ENCODE measurements around the gene IGFN1. TPM values are rescaled to one million over a fixed set of nuclear protein-coding genes. Genes with fewer than 3 reads are reported as not detected.

The IGFN1 gene
- total and polyA plus RNA-seq, 2 of the 4 experiments (the other 2 are of a cell fraction), result 0.05 TPM; not detected in 1

DNA sequence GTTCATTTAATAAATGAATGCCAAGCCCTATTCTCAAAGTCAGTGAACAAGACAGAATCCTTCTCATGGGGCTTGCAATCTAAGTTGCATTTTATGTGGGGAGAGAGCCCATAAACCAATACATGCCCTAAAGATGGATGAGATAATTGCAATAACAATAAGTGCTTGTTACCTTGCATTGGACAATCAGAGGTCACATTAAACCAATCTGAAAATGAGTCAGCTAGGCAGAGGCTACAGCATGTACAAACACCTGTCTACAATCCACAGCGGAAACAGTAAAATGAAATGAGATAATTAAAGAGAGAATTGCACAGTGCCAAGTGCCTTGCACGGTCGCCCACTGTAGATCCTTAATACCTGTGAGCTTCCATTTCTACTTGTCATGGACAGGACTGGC is 7.4 kb upstream of the IGFN1 start:
- H2BK15ac ChIP-seq (ENCODE audit: low read depth, low read length), result no peak overlapping the region
- no peak overlapping the region for H3K9ac ChIP-seq (ENCODE audit: low read depth, low read length)
- H2BK120ac ChIP-seq (ENCODE audit: low read depth, low read length), result no peak overlapping the region
- H3K9me3 ChIP-seq (ENCODE audit: control insufficient read depth, insufficient read depth, low read length), result peaks cover 7% of the 10 kb centered on the region
- no peak overlapping the region for H4K91ac ChIP-seq (ENCODE audit: insufficient read depth, low read depth, low read length)
- in situ Hi-C loops (cut with MboI; ENCODE audit: low sequenced_read_pairs) (no loop called here), dilution Hi-C loops (cut with HindIII; ENCODE audit: low sequenced_read_pairs, unreplicated experiment) (no loop called here), intact Hi-C loops (cut with micrococcal nuclease) (loop anchor here (10.0 kb wide), 1 partner anchor 98 kb away; no protein-coding TSS in a partner anchor)
- no peaks in the 10 kb centered on the region for H3K79me1 ChIP-seq (ENCODE audit: low read depth in 1 of 2, low read length in 2 of 2)
- no peak overlapping the region for H2AFZ ChIP-seq (replicated peaks; ENCODE audit: low read length, poor library complexity)
- ATAC-seq (ENCODE audit: low read depth) (no peak), DNase-seq (no peak)
- BruUV-seq (replicated peaks), result no TSS peak
- H3K18ac ChIP-seq (ENCODE audit: low read depth, low read length), result no peak overlapping the region
- H2AK9ac ChIP-seq (replicated peaks; ENCODE audit: low read depth, low read length, poor library complexity), result no peak overlapping the region
- no peak overlapping the region for H4K5ac ChIP-seq (ENCODE audit: low read depth, low read length)
- no peak overlapping the region for H3K4me2 ChIP-seq (ENCODE audit: low read depth, low read length)
- H3K4me3 ChIP-seq (ENCODE audit: insufficient read depth, low read depth, low read length), result no peak overlapping the region
- ChIA-PET POLR2A (ENCODE audit: unreplicated experiment) (no interaction called here), CTCF (no interaction called here)
- H3K36me3 ChIP-seq (ENCODE audit: control insufficient read depth, insufficient read depth, low read length), result no peaks in the 10 kb centered on the region
- H3K4me1 ChIP-seq (ENCODE audit: control insufficient read depth, insufficient read depth, low read length), result peaks cover 5% of the 10 kb centered on the region
- no peak for TF ChIP-seq BHLHE40 (IDR thresholded peaks at IDR 0.05; ENCODE audit: low read depth, low read length)
- no peak for TF ChIP-seq MXI1 (IDR thresholded peaks at IDR 0.05; ENCODE audit: borderline replicate concordance, low read depth, low read length)
- H2BK5ac ChIP-seq (ENCODE audit: low read depth, low read length, poor library complexity, severe bottlenecking), result no peak overlapping the region
- no peak overlapping the region for H2AK5ac ChIP-seq (ENCODE audit: low read depth, low read length)
- 80% methylated on average over 1 of the region's 3 CpGs; no CpG with 5 or more reads in 1 of the 2 experiments for WGBS, 2 experiments (ENCODE audit: extremely low coverage in 2 of 2, insufficient read length in 1 of 2)
- H3K56ac ChIP-seq (ENCODE audit: extremely low read depth, insufficient read depth, low read length), result no peak overlapping the region
- no peak overlapping the region for H4K8ac ChIP-seq (ENCODE audit: low read depth in 2 of 2, low read length in 2 of 2)
- no peaks in the 10 kb centered on the region for H4K20me1 ChIP-seq (ENCODE audit: insufficient read depth, low read length)
- no peak overlapping the region for H2BK20ac ChIP-seq (ENCODE audit: low read depth, low read length)
- peaks cover 15% of the 10 kb centered on the region for H3K27me3 ChIP-seq (ENCODE audit: control insufficient read depth, insufficient read depth, low read length)
- H3K4ac ChIP-seq (ENCODE audit: low read depth, low read length), result no peak overlapping the region
- no peak overlapping the region for H3K14ac ChIP-seq (replicated peaks; ENCODE audit: low read depth, low read length)
- H3K23ac ChIP-seq (ENCODE audit: low read depth, low read length), result no peak overlapping the region
- peaks cover 10% of the 10 kb centered on the region; the same call in 1 of the 2 replicates for H3K9me1 ChIP-seq (ENCODE audit: insufficient read depth, low read length)
- H3K27ac ChIP-seq (ENCODE audit: insufficient read depth, low read length), result no peak overlapping the region
